ENCODE data around the gene ABCF3.
A peak's percentile ranks its signal among the peaks of the same experiment; 100 is the strongest.

ABCF3 gene

DNA sequence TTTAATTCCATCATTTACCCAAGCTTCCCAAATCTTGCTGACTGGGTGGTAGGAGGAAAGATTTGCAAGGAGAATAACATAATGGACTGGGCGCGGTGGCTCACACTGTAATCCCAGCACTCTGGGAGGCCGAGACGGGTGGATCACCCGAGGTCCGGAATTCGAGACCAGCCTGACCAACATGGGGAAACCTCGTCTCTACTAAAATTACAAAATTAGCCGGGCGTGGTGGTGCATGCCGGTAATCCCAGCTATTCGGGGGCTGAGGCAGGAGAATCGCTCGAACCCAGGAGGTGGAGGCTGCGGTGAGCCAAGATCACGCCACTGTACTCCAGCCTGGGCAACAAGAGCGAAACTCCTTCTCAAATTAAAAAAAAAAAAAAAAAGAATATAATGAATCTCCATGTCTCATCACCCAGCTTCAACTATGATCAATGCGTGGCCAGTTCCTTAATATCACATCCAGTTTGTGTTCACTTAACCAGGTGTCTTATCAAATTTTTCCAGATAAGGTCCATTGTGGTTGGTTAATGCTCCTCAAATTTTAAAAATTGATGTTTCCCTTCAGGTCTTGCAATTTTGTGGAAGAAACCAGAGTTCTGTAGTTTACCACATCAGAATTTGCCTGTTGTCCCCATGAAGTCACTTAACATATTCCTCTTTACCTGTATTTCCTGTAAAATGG is 1.3 kb upstream of the ABCF3 start:
- no peak for DNase-seq (ENCODE audit: low read depth in 4 of 4, low spot score in 1 of 4)

GRCh38 chr3:184185461-184186183 is 377 bp upstream of the ABCF3 start:
- DNase-seq (ENCODE audit: low read depth in 4 of 4, low spot score in 1 of 4), result peak; percentile 96 to 99 (median 98)

DNA sequence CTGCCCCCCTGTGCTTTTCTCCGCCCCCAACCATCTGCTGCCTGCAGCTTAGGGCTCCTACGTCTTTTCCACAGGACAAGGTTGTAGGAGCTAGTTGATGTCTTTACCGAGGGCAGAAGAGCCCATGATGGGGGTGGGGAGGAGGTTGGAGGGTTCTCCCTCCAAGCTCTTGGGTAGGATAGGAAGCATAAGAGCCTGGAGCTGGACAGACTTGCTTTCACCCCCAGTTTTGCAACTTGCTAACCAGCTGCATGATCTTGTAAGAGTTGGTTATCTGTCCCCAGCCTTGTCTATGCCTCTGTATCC is 856 bp downstream of the ABCF3 start:
- no peak for DNase-seq (ENCODE audit: low read depth in 4 of 4, low spot score in 1 of 4)

- no peak for DNase-seq (ENCODE audit: low read depth in 4 of 4, low spot score in 1 of 4)
Measured at GRCh38 chr3:184188080-184188479, 2.1 kb downstream of the ABCF3 start.

DNA sequence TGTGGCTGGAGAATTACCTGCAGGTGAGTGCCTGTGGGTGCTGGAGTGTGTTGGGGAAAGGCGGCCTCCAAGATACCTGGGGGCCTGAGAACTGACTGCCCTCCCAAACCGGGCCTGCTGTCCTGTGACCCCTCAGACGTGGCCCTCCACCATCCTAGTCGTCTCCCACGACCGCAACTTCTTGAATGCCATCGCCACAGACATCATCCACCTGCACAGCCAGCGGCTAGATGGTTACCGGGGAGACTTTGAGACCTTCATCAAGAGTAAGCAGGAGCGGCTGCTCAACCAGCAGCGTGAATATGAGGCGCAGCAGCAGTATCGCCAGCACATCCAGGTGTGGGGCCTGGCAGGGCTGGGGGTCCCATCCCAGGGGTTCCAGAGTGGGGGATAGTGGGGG is 3.4 kb downstream of the ABCF3 start:
- no peak for DNase-seq (ENCODE audit: low read depth in 4 of 4, low spot score in 1 of 4)

DNA sequence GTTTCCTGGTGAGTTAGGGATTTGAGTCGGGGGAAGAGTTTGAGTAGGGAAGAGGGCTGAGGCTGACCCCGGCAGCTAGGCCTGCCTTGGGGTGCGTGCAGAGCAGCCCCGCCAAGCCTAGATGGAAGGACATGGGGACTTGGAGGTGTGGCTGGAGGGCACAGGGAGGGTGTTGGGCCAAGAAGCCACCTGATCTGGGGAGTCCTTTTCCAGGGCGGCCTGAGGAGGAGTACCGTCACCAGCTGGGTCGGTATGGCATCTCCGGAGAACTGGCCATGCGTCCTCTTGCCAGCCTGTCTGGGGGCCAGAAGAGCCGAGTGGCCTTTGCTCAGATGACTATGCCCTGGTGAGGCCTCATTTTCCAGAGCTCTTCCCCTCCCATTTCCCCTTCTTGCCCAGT is 6.9 kb downstream of the ABCF3 start:
- no peak for DNase-seq (ENCODE audit: low read depth in 4 of 4, low spot score in 1 of 4)

DNA sequence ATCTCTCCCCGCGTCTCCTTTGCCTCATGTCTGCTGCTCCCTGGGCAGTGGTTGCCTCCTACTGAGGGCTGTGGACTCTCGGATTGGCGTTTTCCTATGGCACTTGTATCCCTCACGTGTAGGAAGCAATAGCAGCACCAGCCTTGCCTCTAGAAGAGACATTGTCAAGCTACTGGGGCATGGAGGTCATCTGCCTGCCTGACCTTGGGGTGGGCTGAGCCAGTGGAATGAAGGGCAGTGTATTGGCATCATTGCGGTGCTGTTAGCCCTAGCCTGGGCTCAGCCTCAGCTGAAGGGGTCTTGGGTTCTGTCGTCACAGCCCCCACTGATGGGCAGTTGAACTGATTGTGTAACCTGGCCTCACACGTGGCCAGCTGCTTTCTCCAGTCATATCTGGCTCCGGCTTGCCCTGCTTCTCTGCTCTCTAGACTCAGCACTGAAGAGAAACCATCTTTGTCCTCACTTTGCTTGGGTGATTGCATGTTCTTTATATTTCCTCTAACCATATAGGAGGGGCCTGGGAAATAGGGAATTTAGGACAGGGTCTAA is 8.1 kb downstream of the ABCF3 start:
- no peak for DNase-seq (ENCODE audit: low read depth in 4 of 4, low spot score in 1 of 4)

- no peak for DNase-seq (ENCODE audit: low read depth in 4 of 4, low spot score in 1 of 4)
Measured at GRCh38 chr3:184196536-184196935, 10.5 kb downstream of the ABCF3 start.

DNA sequence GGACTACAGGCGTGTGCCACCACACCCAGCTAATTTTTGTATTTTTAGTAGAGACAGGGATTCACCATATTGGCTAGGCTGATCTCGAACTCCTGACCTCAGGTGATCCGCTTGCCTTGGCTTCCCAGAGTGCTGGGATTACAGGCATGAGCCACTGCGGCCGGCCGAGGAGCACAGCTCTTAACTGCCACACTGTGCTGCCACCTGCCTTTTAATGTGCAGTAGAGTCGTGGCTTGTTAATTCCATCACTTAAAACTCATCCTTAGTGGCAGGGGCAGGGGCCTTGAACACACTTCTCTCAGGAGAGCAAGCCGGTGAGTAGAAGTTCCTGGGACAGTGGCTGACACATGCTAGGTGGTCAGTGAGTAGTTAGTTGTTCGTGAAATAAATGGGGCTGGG is 12.5 kb downstream of the ABCF3 start:
- no peak for DNase-seq (ENCODE audit: low read depth in 4 of 4, low spot score in 1 of 4)

- no peak for DNase-seq (ENCODE audit: low read depth in 4 of 4, low spot score in 1 of 4)
Measured at GRCh38 chr3:184200825-184201224, 14.8 kb downstream of the ABCF3 start.

GRCh38 chr3:184203526-184203925 is 17.5 kb downstream of the ABCF3 start:
- no peak for DNase-seq (ENCODE audit: low read depth in 4 of 4, low spot score in 1 of 4)

- DNase-seq (ENCODE audit: low read depth in 4 of 4, low spot score in 1 of 4), result no peak
Measured at GRCh38 chr3:184209146-184209923, 23.3 kb downstream of the ABCF3 start.

DNA sequence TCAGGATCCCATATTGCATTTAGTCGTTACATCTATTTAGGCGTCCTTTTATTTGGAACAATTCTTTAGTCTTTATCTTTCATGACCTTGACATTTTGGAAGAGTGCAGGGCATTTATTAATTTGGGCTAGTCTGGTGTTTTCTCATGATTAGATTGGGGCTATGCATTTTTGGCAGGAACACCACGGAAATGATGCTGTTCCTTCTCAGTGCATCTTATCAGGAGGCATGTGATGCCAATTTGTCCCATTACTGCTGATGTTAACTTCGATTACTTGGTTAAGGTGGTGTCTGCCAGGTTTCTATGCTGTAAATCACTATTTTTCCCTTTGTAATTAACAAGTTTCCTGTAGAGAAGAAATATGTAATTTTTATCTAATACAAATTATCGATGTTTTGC is 25.3 kb downstream of the ABCF3 start:
- DNase-seq (ENCODE audit: low read depth in 4 of 4, low spot score in 1 of 4), result no peak

GRCh38 chr3:184211718-184212117 is 25.7 kb downstream of the ABCF3 start:
- DNase-seq (ENCODE audit: low read depth in 4 of 4, low spot score in 1 of 4), result no peak

DNA sequence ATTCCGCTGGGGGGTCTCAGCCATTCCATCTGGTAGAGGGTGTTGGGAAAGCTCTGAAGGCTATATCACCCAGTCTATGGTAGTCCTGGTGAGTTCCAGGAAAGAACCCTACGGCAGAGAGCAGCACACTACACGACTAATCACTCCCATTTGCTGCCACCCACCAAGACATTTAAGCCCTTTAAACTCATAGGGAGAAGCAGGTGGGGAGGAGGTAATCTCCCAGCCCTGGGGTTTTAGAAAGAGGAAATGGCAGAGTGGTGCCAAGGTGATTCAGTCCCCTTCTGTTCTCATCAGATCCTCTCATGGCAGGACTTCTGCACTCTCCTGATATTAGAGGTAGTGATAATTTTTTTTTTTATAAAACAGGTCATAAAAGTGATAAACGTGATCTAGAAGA is 32.8 kb downstream of the ABCF3 start:
- DNase-seq (ENCODE audit: low read depth in 4 of 4, low spot score in 1 of 4), result no peak

DNA sequence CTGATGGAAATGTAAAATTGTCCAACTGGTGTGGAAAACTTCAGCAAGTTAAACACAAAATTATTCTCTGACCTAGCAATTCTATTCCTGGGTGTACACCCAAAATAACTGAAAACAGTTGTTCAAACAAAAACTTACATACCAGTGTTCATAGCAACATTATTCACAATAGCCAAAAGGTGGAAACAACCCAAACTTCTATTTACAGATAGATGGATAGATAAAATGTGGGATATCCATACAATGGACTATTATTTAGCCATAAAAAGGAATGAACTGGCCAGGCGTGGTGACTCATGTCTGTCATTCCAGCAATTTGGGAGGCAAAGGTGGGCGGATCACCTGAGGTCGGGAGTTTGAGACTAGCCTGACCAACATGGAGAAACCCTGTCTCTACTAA is 36.5 kb downstream of the ABCF3 start:
- no peak for DNase-seq (ENCODE audit: low read depth in 4 of 4, low spot score in 1 of 4)

GRCh38 chr3:184223946-184224345 is 37.9 kb downstream of the ABCF3 start:
- no peak for DNase-seq (ENCODE audit: low read depth in 4 of 4, low spot score in 1 of 4)

GRCh38 chr3:184227481-184227935 is 41.5 kb downstream of the ABCF3 start:
- DNase-seq (ENCODE audit: low read depth in 4 of 4, low spot score in 1 of 4), result peak in 3 of 4 experiments; percentile 17 to 32 (median 25)

- DNase-seq (ENCODE audit: low read depth in 4 of 4, low spot score in 1 of 4), result no peak
Measured at GRCh38 chr3:184228376-184229137, 42.6 kb downstream of the ABCF3 start.

DNA sequence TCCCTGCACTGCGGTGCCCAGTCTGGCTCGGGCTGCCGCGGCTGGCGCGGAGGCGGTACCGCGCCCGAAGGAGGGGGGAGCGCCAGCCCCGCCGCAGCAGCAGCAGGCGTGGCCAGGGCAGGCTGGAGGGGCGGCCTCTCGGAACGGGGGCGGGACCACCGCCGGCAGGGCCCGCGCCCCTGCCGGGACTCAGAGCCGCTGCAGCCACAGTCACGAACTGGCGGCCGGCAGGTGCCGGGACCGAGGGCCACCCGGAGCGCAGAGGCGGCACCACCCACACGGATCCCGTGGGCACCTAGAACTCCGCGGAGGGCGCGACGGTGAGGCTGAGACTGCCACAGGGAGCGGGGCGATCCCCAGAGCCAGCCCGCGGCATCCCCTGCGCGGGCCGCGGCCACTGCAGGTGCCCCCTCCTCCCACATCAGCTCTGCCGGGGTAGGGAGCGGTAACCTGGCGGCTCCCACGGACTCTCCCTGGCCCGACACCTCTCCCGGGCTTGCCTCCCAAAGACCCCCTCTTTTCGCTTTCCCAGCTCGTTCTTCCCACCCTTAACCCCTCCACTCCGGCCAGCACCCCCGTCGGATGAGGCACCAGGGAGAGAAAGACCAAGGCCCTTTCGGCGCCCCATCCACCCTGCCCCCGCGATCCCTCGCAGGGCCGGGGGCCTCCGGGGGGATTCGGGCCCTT is 43.5 kb downstream of the ABCF3 start, which contains the start of gene VWA5B2:
TSS of gene VWA5B2 (plus strand) at position 192 of the 687 bp plus-strand sequence. CDS start 944 bp downstream, outside the sequence.
- peak; percentile 19 to 54 (median 46) for DNase-seq (ENCODE audit: low read depth in 4 of 4, low spot score in 1 of 4)

Data from stimulated activated CD4-positive, alpha-beta T cell treated with anti-CD3 and anti-CD28 coated beads, Interleukin-1b, Interleukin-23, amount 100 ng/mL, for 24 hours (primary cell).